ENCODE data around the gene HNRNPA3.
A peak's percentile ranks its signal among the peaks of the same experiment; 100 is the strongest.

HNRNPA3 gene

GRCh38 chr2:177188482-177189469 is 23.8 kb upstream of the HNRNPA3 start:
- Histone ChIP-seq H3K79me2 (ENCODE audit: insufficient read depth, low read depth) (no peaks in the 10 kb centered on the region), H3K4me3 (IDR thresholded peaks at IDR 0.05; ENCODE audit: insufficient read depth, low read depth, low read length) (no peak overlapping the region), H3K4me1 (ENCODE audit: low read depth, poor library complexity, severe bottlenecking) (peaks cover 16% of the 10 kb centered on the region), H3K9ac (no peak overlapping the region), H3K27me3 (ENCODE audit: insufficient read depth, low read depth) (no peaks in the 10 kb centered on the region), H3K27ac (no peak overlapping the region), H3K36me3 (ENCODE audit: insufficient read depth) (no peaks in the 10 kb centered on the region), H3K4me2 (no peak overlapping the region), H2AFZ (ENCODE audit: low read depth) (no peak overlapping the region), H4K20me1 (ENCODE audit: insufficient read depth) (no peaks in the 10 kb centered on the region)
- no peak for TF ChIP-seq CTCF (conservative IDR thresholded peaks at IDR 0.05; ENCODE audit: low read depth, low read length)

- Histone ChIP-seq H3K79me2 (ENCODE audit: insufficient read depth, low read depth) (no peaks in the 10 kb centered on the region), H3K27ac (no peak overlapping the region), H3K36me3 (ENCODE audit: insufficient read depth) (no peaks in the 10 kb centered on the region), H2AFZ (ENCODE audit: low read depth) (no peak overlapping the region), H3K4me3 (IDR thresholded peaks at IDR 0.05; ENCODE audit: insufficient read depth, low read depth, low read length) (no peak overlapping the region), H3K27me3 (ENCODE audit: insufficient read depth, low read depth) (no peaks in the 10 kb centered on the region), H3K9ac (no peak overlapping the region), H3K4me2 (no peak overlapping the region), H4K20me1 (ENCODE audit: insufficient read depth) (no peaks in the 10 kb centered on the region), H3K4me1 (ENCODE audit: low read depth, poor library complexity, severe bottlenecking) (peaks cover 19% of the 10 kb centered on the region)
- TF ChIP-seq CTCF (conservative IDR thresholded peaks at IDR 0.05; ENCODE audit: low read depth, low read length) = no peak
These were observed 21.7 kb upstream of the HNRNPA3 start for GRCh38 chr2:177190941-177191340.

GRCh38 chr2:177192788-177193187 is 19.8 kb upstream of the HNRNPA3 start:
- H2AFZ ChIP-seq (ENCODE audit: low read depth) = peak overlapping the region; percentile 11

GRCh38 chr2:177193240-177193639 is 19.4 kb upstream of the HNRNPA3 start:
- no peaks in the 10 kb centered on the region for H3K36me3 ChIP-seq (ENCODE audit: insufficient read depth)
- H3K9ac ChIP-seq = no peak overlapping the region
- peak overlapping the region; percentile 11 for H2AFZ ChIP-seq (ENCODE audit: low read depth)
- H3K79me2 ChIP-seq (ENCODE audit: insufficient read depth, low read depth) = no peaks in the 10 kb centered on the region
- H4K20me1 ChIP-seq (ENCODE audit: insufficient read depth) = no peaks in the 10 kb centered on the region
- TF ChIP-seq CTCF (conservative IDR thresholded peaks at IDR 0.05; ENCODE audit: low read depth, low read length) = no peak
- no peak overlapping the region for H3K4me3 ChIP-seq (IDR thresholded peaks at IDR 0.05; ENCODE audit: insufficient read depth, low read depth, low read length)
- H3K4me1 ChIP-seq (ENCODE audit: low read depth, poor library complexity, severe bottlenecking) = peaks cover 19% of the 10 kb centered on the region
- H3K27ac ChIP-seq = no peak overlapping the region
- peak overlapping the region; percentile 69 for H3K4me2 ChIP-seq
- H3K27me3 ChIP-seq (ENCODE audit: insufficient read depth, low read depth) = no peaks in the 10 kb centered on the region

More at GRCh38 chr2:177192788-177193187, 19.8 kb upstream of the HNRNPA3 start:
- Histone ChIP-seq H3K36me3 (ENCODE audit: insufficient read depth) (no peaks in the 10 kb centered on the region), H3K9ac (no peak overlapping the region), H3K4me2 (peak overlapping the region; percentile 69), H3K4me3 (IDR thresholded peaks at IDR 0.05; ENCODE audit: insufficient read depth, low read depth, low read length) (no peak overlapping the region), H4K20me1 (ENCODE audit: insufficient read depth) (no peaks in the 10 kb centered on the region), H3K4me1 (ENCODE audit: low read depth, poor library complexity, severe bottlenecking) (peaks cover 19% of the 10 kb centered on the region), H3K27ac (no peak overlapping the region), H3K79me2 (ENCODE audit: insufficient read depth, low read depth) (no peaks in the 10 kb centered on the region), H3K27me3 (ENCODE audit: insufficient read depth, low read depth) (no peaks in the 10 kb centered on the region)
- no peak for TF ChIP-seq CTCF (conservative IDR thresholded peaks at IDR 0.05; ENCODE audit: low read depth, low read length)
